MM.1S (cell line): ENCODE results near the gene FOXP1.

Source experiments
- EZH2 ChIP-seq: fragments of 300-600 bp; sonication (generic); optimal IDR thresholded peaks from 2 replicates; pipeline ENCODE3; 2017; ENCODE audit warnings: low read depth, mild to moderate bottlenecking, antibody characterized with exemption, low read length, mixed read lengths
- TF ChIP-seq, protein P1 (sequence below): fragments of 300-600 bp; sonication (generic); IDR thresholded peaks from 2 replicates; pipeline ENCODE4 v1.5.1; 2016; ENCODE audit warnings: antibody characterized with exemption, low read length, mixed read lengths

- TF ChIP-seq, protein P1, sequence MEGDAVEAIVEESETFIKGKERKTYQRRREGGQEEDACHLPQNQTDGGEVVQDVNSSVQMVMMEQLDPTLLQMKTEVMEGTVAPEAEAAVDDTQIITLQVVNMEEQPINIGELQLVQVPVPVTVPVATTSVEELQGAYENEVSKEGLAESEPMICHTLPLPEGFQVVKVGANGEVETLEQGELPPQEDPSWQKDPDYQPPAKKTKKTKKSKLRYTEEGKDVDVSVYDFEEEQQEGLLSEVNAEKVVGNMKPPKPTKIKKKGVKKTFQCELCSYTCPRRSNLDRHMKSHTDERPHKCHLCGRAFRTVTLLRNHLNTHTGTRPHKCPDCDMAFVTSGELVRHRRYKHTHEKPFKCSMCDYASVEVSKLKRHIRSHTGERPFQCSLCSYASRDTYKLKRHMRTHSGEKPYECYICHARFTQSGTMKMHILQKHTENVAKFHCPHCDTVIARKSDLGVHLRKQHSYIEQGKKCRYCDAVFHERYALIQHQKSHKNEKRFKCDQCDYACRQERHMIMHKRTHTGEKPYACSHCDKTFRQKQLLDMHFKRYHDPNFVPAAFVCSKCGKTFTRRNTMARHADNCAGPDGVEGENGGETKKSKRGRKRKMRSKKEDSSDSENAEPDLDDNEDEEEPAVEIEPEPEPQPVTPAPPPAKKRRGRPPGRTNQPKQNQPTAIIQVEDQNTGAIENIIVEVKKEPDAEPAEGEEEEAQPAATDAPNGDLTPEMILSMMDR = no peak
- no peak for TF ChIP-seq EZH2
These were observed 94.6 kb downstream of the FOXP1 start for GRCh38 chr3:71488882-71489281.
